CD4-positive, alpha-beta memory T cell (primary cell): ENCODE measurements around the gene NUTM1. TPM values are rescaled to one million over a fixed set of nuclear protein-coding genes. Genes with fewer than 3 reads are reported as not detected.
"Not testable (repeated sequence)": the region's sequence is repeated elsewhere in the genome, so short reads cannot be mapped to it uniquely, and the experiment has no call there.

ENCODE experiments used
- CTCF ChIA-PET: fragments of 350-600 bp; sonication (Branson Sonifier 250); formaldehyde crosslinking; loops from one replicate; lab custom pipeline; 2021; ENCODE audit warnings: inconsistent platforms; ENCODE audit not compliant: partially characterized antibody; lab: Charles Lee
- POLR2A ChIA-PET: fragments of 350-600 bp; sonication (Branson Sonifier 250); formaldehyde crosslinking; loops from one replicate; lab custom pipeline; 2021; ENCODE audit not compliant: partially characterized antibody; lab: Charles Lee
- DNase-seq, 5 donors: peaks; one replicate each; pipeline versions ENCODE4 v3.0.0 to v3.0.0-alpha.2; 2020 to 2022; ENCODE audit warnings: mixed read lengths in 1 of 5
- H3K27ac ChIP-seq: one replicate; pipeline ENCODE4 v1.7.0; 2013; ENCODE audit warnings: low read depth, low read length
- H3K27me3 ChIP-seq: 2 replicates; pipeline ENCODE4 v1.7.0; 2013; ENCODE audit warnings: mild to moderate bottlenecking, low read length, moderate library complexity; ENCODE audit not compliant: insufficient read depth
- H3K36me3 ChIP-seq: 2 replicates; pipeline ENCODE4 v1.7.0; 2013; ENCODE audit warnings: mild to moderate bottlenecking, low read length, moderate library complexity; ENCODE audit not compliant: insufficient read depth
- H3K4me1 ChIP-seq: 2 replicates; pipeline ENCODE4 v1.7.0; 2013; ENCODE audit warnings: mild to moderate bottlenecking, low read length, moderate library complexity; ENCODE audit not compliant: insufficient read depth
- H3K4me3 ChIP-seq, 2 donors: one replicate each; pipeline ENCODE4 v1.7.0; 2013; ENCODE audit warnings: low read length in 2 of 2, mild to moderate bottlenecking in 1 of 2
- H3K9me3 ChIP-seq, 2 donors: one replicate each; pipeline ENCODE4 v1.7.0; 2013; ENCODE audit warnings: low read length in 2 of 2, control low read depth in 1 of 2; ENCODE audit not compliant: control insufficient read depth in 1 of 2
- H3K27ac Mint-ChIP-seq, 7 donors: one replicate each; pipeline ENCODE4 v1.8.0; 2020 to 2021; ENCODE audit warnings: mixed read lengths in 7 of 7, mild to moderate bottlenecking in 6 of 7, inconsistent platforms in 3 of 7, moderate library complexity in 3 of 7
- H3K27me3 Mint-ChIP-seq, 2 donors: one replicate each; pipeline ENCODE4 v1.8.0; 2020 to 2021; ENCODE audit warnings: mixed read lengths in 2 of 2
- H3K36me3 Mint-ChIP-seq, 2 donors: one replicate each; pipeline ENCODE4 v1.8.0; 2020 to 2021; ENCODE audit warnings: mixed read lengths in 2 of 2, inconsistent platforms in 1 of 2, mild to moderate bottlenecking in 1 of 2
- H3K4me1 Mint-ChIP-seq, 4 donors: one replicate each; pipeline ENCODE4 v1.8.0; 2020 to 2021; ENCODE audit warnings: mixed read lengths in 4 of 4, mild to moderate bottlenecking in 1 of 4
- H3K4me3 Mint-ChIP-seq, 8 donors: one replicate each; pipeline ENCODE4 v1.8.0; 2020 to 2021; ENCODE audit warnings: mixed read lengths in 8 of 8, mild to moderate bottlenecking in 7 of 8, moderate library complexity in 6 of 8, inconsistent platforms in 3 of 8
- H3K9me3 Mint-ChIP-seq, 8 donors: one replicate each; pipeline ENCODE4 v1.8.0; 2020 to 2021; ENCODE audit warnings: mixed read lengths in 8 of 8, mild to moderate bottlenecking in 5 of 8, inconsistent platforms in 3 of 8, moderate library complexity in 1 of 8
- intact Hi-C: fragments of 100-400 bp; cut with micrococcal nuclease; formaldehyde crosslinking; loops from one replicate; pipeline ENCODE4 v1.15.1; 2023
- polyA plus RNA-seq, 2 donors: library from polyadenylated mRNA; unstranded; fragments of 300-500 nt; fragmentation: Illumina TruSeq; gene quantifications; one replicate each; pipeline ENCODE4 v1.2.3, GENCODE V29; 2021
- total RNA-seq, 2 experiments: library from RNA; stranded (reverse); gene quantifications; one replicate each; pipeline ENCODE4 v1.2.3, GENCODE V29; 2021

The NUTM1 gene
- total and polyA plus RNA-seq, 4 experiments from 2014 or later = not detected

DNA sequence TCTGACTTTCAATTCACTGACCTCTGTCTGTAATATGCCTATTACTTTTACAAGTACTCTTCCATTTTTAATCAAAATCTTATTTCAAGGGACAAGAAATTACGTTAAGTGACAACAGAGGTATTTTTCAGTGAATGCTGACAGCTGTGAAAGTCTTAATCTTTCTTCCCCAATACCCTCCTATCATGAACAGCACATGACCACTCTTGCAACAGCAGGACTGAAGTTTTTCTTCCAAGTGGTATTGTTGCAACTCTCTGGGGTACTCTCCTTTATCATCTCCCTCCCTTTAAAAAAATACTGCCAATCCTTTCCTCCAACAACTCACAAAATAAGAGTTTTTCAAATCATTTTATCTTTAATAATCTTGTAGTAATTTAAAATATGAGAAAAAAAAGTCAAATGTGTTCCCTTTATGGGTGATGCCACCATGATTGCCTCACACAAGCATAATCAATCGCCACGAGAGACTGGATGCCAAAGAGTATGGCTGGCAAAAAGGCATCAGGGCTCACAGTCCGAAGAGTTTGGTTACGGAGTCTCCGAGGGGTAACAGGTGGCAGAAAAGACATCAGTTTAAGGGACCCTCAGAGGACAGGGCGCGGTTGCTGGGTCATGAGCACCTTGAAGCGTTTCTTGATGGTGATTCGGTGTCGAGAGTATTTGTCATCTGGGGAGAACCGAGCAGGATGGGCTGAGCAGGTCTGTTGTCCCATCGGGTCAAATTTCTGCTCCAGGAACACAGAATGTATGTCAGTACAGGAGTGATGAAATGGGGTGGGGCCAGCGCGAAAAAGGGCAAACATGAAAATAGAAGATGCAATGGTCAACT lies 1.5 kb upstream of the NUTM1 start:
- ChIA-PET POLR2A (interaction anchor here (10.0 kb wide), 1 partner anchor 25 kb away, joined by 144 read pairs; the partner anchor contains the start of gene LPCAT4), CTCF (interaction anchor here (1.9 to 8.0 kb wide), 2 partner anchors 11 to 26 kb away, joined by 7 to 111 read pairs; partner anchors contain the start of gene LPCAT4)
- DNase-seq = no peak
- peak overlapping the region in 4 of 8 donors; percentile 48 to 87 (median 74) for H3K4me3 Mint-ChIP-seq
- Histone ChIP-seq H3K4me3 (peak overlapping the region; percentile 22 to 96), H3K4me1 (peaks cover 33% of the 10 kb centered on the region), H3K27ac (no peak overlapping the region), H3K36me3 (no peaks in the 10 kb centered on the region), H3K9me3 (no peaks in the 10 kb centered on the region), H3K27me3 (no peaks in the 10 kb centered on the region)
- peaks cover 6 to 26% of the 10 kb centered on the region in 2 donors for H3K36me3 Mint-ChIP-seq
- intact Hi-C loops = loop anchor here (2.0 kb wide), 1 partner anchor 303 kb away; the partner anchor contains the start of gene AVEN
- no peaks in the 10 kb centered on the region for H3K27me3 Mint-ChIP-seq
- peaks cover 17 to 37% (median 22%) of the 10 kb centered on the region in 4 donors for H3K4me1 Mint-ChIP-seq
- H3K27ac Mint-ChIP-seq = peak overlapping the region in 5 of 7 donors; percentile 77 to 93 (median 88)
- H3K9me3 Mint-ChIP-seq = peaks cover 0 to 2% (median 0%) of the 10 kb centered on the region in 8 donors

DNA sequence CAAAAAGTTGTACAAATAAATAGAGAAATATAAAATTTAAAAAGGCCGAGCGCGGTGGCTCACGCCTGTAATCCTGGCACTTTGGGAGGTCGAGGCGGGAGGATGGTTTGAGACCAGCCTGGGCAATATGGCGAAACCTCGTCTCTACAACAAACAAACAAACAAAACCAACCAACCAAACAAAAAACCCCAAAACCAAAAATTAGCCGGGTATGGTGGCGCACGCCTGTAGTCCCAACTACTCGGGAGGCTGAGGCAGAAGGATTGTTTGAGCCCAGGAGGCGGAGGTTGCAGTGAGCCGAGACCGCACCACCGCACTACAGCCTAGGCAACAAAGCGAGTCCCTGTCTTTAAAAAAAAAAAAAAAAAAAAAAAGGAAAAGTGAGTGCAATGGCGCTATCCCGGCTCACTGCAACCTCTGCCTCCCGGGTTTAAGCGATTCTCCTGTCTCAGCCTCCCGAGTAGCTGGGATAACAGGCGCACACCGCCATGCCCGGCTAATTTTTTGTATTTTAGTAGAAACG lies 840 bp upstream of the NUTM1 start:
- CTCF ChIA-PET = interaction anchor here (0.7 to 8.0 kb wide), 17 partner anchors 8 to 640 kb away, joined by 3 to 111 read pairs (median 6); partner anchors contain the start of genes KATNBL1 and LPCAT4

DNA sequence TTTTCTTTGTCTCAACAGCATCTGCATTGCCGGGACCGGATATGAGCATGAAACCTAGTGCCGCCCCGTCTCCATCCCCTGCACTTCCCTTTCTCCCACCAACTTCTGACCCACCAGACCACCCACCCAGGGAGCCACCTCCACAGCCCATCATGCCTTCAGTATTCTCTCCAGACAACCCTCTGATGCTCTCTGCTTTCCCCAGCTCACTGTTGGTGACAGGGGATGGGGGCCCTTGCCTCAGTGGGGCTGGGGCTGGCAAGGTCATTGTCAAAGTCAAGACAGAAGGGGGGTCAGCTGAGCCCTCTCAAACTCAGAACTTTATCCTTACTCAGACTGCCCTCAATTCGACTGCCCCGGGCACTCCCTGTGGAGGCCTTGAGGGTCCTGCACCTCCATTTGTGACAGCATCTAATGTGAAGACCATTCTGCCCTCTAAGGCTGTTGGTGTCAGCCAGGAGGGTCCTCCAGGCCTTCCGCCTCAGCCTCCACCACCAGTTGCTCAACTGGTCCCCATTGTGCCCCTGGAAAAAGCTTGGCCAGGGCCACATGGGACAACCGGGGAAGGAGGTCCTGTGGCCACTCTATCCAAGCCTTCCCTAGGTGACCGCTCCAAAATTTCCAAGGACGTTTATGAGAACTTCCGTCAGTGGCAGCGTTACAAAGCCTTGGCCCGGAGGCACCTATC lies 5.0 kb downstream of the NUTM1 start:
- ChIA-PET POLR2A (interaction anchor here (0.8 kb wide), 1 partner anchor 11 kb away, joined by 3 read pairs; no protein-coding TSS in a partner anchor), CTCF (interaction anchor here (8.0 kb wide), 1 partner anchor 19 kb away, joined by 111 read pairs; the partner anchor contains the start of gene LPCAT4)
- Histone ChIP-seq H3K4me1 (no peaks in the 10 kb centered on the region), H3K27ac (no peak overlapping the region), H3K27me3 (no peaks in the 10 kb centered on the region), H3K9me3 (no peaks in the 10 kb centered on the region), H3K4me3 (no peak overlapping the region), H3K36me3 (no peaks in the 10 kb centered on the region)
- Mint-ChIP-seq H3K4me1 (peaks cover 0 to 3% (median 0%) of the 10 kb centered on the region in 4 donors), H3K36me3 (peaks cover 0 to 3% of the 10 kb centered on the region in 2 donors), H3K27ac (peak overlapping the region in 1 of 7 donors; percentile 35), H3K9me3 (no peaks in the 10 kb centered on the region), H3K27me3 (no peaks in the 10 kb centered on the region), H3K4me3 (no peak overlapping the region)
- DNase-seq = peak in 1 of 5 donors; percentile 30
- intact Hi-C loops = no loop called here

More for the DNA sequence above, 840 bp upstream of the NUTM1 start:
- Mint-ChIP-seq H3K36me3 (peaks cover 6 to 19% of the 10 kb centered on the region in 2 donors), H3K27ac (peak overlapping the region in 5 of 7 donors; percentile 77 to 93 (median 88)), H3K4me3 (peak overlapping the region in 2 of 8 donors; percentile 87), H3K4me1 (peaks cover 15 to 31% (median 17%) of the 10 kb centered on the region in 4 donors)
- H3K27me3 Mint-ChIP-seq, H3K9me3 Mint-ChIP-seq, H3K27me3 ChIP-seq, H3K36me3 ChIP-seq, H3K9me3 ChIP-seq: not testable (repeated sequence)
- H3K4me3 ChIP-seq = peak overlapping the region; percentile 54 to 96
- H3K27ac ChIP-seq = peak overlapping the region; percentile 73
- H3K4me1 ChIP-seq = peaks cover 29% of the 10 kb centered on the region
- intact Hi-C loops = loop anchor here (2.0 kb wide), 1 partner anchor 303 kb away; the partner anchor contains the start of gene AVEN
- POLR2A ChIA-PET = interaction anchor here (0.9 to 2.3 kb wide), 12 partner anchors 8 to 245 kb away, joined by 3 to 89 read pairs (median 4); partner anchors contain the start of genes EMC4, EMC7, GOLGA8B and LPCAT4
- peak in 2 of 5 donors; percentile 25 to 31 for DNase-seq

DNA sequence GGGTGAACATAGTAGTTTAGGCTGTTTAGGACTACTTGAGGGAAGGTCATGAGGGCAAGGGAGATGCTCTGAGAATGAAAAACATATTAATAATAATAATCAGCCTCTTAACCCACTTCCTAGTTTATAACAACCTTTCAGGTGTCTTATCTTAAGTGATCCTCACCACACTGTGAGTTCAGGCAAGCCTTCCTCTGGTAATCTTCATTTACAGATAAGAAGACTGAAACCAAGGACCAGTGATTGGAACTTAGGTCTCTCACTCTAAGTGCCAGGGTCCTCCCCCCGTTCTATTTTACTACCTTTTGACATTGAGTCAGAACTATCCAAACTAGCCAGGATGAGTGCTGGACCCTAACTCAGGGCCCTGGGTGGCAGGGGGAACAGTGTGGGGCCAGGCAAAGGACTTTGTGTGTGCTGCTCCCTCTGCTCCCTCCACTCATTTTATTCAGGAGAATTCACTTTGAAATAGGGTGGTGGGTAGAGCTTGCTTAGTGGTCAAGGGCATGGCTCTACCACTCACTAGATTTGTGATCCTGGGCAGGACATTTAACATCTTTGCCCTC lies 5.7 kb downstream of the NUTM1 start:
- no peaks in the 10 kb centered on the region for H3K9me3 Mint-ChIP-seq
- no peak overlapping the region for H3K4me3 Mint-ChIP-seq
- no peaks in the 10 kb centered on the region for H3K36me3 ChIP-seq
- H3K4me1 Mint-ChIP-seq = peaks cover 0 to 3% (median 0%) of the 10 kb centered on the region in 4 donors
- ChIA-PET CTCF (interaction anchor here (8.0 kb wide), 1 partner anchor 19 kb away, joined by 111 read pairs; the partner anchor contains the start of gene LPCAT4), POLR2A (interaction anchor here (0.8 kb wide), 1 partner anchor 11 kb away, joined by 3 read pairs; no protein-coding TSS in a partner anchor)
- intact Hi-C loops = no loop called here
- H3K27me3 ChIP-seq = no peaks in the 10 kb centered on the region
- H3K4me1 ChIP-seq = no peaks in the 10 kb centered on the region
- no peak overlapping the region for H3K4me3 ChIP-seq
- DNase-seq = no peak
- H3K27ac Mint-ChIP-seq = peak overlapping the region in 1 of 7 donors; percentile 35
- no peaks in the 10 kb centered on the region for H3K27me3 Mint-ChIP-seq
- peaks cover 0 to 4% of the 10 kb centered on the region in 2 donors for H3K36me3 Mint-ChIP-seq
- H3K27ac ChIP-seq = no peak overlapping the region
- no peaks in the 10 kb centered on the region for H3K9me3 ChIP-seq

DNA sequence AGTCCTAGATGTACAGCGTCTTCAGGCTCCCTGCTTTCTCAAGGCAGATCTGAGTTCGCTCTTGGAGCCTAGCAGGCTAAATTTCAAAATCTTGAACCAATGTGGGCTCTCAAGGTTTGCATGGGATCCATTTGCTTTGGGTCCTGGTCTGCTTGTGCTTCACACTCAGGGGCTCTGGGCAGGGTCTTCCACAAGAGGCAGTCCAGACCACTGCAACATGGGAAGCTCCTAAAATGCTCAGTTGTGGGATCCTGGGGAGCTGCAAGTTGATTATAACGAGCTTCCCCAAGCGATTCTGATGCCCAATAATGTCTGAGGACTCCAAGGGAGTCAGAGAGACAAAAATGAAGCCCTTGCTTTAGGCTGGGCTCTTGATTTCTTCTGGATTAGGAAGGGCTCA lies 6.7 kb downstream of the NUTM1 start:
- CTCF ChIA-PET = interaction anchor here (8.0 kb wide), 1 partner anchor 18 kb away, joined by 111 read pairs; the partner anchor contains the start of gene LPCAT4
- Mint-ChIP-seq H3K36me3 (peaks cover 5 to 9% of the 10 kb centered on the region in 2 donors), H3K9me3 (no peaks in the 10 kb centered on the region), H3K4me1 (peaks cover 0 to 3% (median 0%) of the 10 kb centered on the region in 4 donors), H3K27me3 (no peaks in the 10 kb centered on the region), H3K27ac (peak overlapping the region in 1 of 7 donors; percentile 7), H3K4me3 (no peak overlapping the region)
- H3K36me3 ChIP-seq = no peaks in the 10 kb centered on the region
- no peak overlapping the region for H3K4me3 ChIP-seq
- H3K4me1 ChIP-seq = no peaks in the 10 kb centered on the region
- no peak for DNase-seq
- intact Hi-C loops = no loop called here
- H3K27me3 ChIP-seq = no peaks in the 10 kb centered on the region
- no peaks in the 10 kb centered on the region for H3K9me3 ChIP-seq
- POLR2A ChIA-PET = no interaction called here
- H3K27ac ChIP-seq = no peak overlapping the region

DNA sequence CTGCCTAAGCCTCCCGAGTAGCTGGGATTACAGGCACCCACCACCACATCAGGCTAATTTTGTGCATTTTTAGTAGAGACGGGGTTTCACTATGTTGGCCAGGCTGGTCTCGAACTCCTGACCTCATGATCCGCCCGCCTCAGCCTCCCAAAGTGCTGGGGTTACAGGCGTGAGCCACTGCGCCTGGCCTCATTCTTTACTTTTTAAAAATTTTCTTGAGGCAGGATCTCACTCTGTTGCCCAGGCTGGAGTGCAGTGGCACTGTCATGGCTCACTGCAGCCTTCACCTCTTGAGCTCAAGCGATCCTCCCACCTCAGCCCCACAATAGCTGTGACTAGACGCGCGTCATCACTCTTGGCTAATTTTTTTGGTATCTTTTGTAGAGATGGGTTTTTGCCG lies 9.9 kb downstream of the NUTM1 start:
- H3K4me3 ChIP-seq, H3K27ac ChIP-seq, H3K4me1 Mint-ChIP-seq, H3K4me1 ChIP-seq, H3K27me3 ChIP-seq, POLR2A ChIA-PET, H3K9me3 ChIP-seq, intact Hi-C loops, H3K4me3 Mint-ChIP-seq, H3K27ac Mint-ChIP-seq, H3K27me3 Mint-ChIP-seq, H3K9me3 Mint-ChIP-seq, DNase-seq: not testable (repeated sequence)
- H3K36me3 Mint-ChIP-seq = peaks cover 15 to 31% of the 10 kb centered on the region in 2 donors
- CTCF ChIA-PET = interaction anchor here (1.1 kb wide), 1 partner anchor 14 kb away, joined by 3 read pairs; the partner anchor contains the start of gene LPCAT4
- peaks cover 22% of the 10 kb centered on the region for H3K36me3 ChIP-seq
